CD4-positive, CD25-positive, alpha-beta regulatory T cell (primary cell): ENCODE measurements around the gene CTBP2. TPM values are rescaled to one million over a fixed set of nuclear protein-coding genes. Genes with fewer than 3 reads are reported as not detected.

Experiments used
- ATAC-seq, 2 donors: fragments of 150-1000 bp; cut with Tn5 transposase; one replicate each; pipeline ENCODE4 v1.10.0; 2021; ENCODE audit warnings: low read depth in 2 of 2, moderate number of reproducible peaks in 2 of 2, moderate library complexity in 1 of 2
- DNase-seq, 3 donors: peaks; one replicate each; pipeline versions ENCODE4 v3.0.0 to v3.0.0-alpha.2; 2012 to 2022; ENCODE audit warnings: mixed read lengths in 1 of 3
- H3K27ac ChIP-seq: one replicate; pipeline ENCODE4 v1.7.0; 2013; ENCODE audit warnings: mild to moderate bottlenecking, low read length; ENCODE audit not compliant: insufficient read depth, poor library complexity, severe bottlenecking
- H3K27me3 ChIP-seq: one replicate; pipeline ENCODE4 v1.7.0; 2013; ENCODE audit warnings: low read length; ENCODE audit not compliant: control insufficient read depth, insufficient read depth
- H3K36me3 ChIP-seq: one replicate; pipeline ENCODE4 v1.7.0; 2013; ENCODE audit warnings: mild to moderate bottlenecking, low read length, moderate library complexity; ENCODE audit not compliant: control insufficient read depth, insufficient read depth
- H3K4me1 ChIP-seq: 2 replicates; pipeline ENCODE4 v1.7.0; 2013; ENCODE audit warnings: mild to moderate bottlenecking, low read length; ENCODE audit not compliant: insufficient read depth, control insufficient read depth, poor library complexity, severe bottlenecking
- H3K4me3 ChIP-seq: one replicate; pipeline ENCODE4 v1.7.0; 2013; ENCODE audit warnings: low read depth, mild to moderate bottlenecking, low read length, moderate library complexity
- H3K9me3 ChIP-seq, 2 experiments: 1 replicate in 1 of 2; 2 replicates in 1 of 2; pipeline ENCODE4 v1.7.0; 2013; ENCODE audit warnings: low read length in 2 of 2, mild to moderate bottlenecking in 1 of 2, moderate library complexity in 1 of 2; ENCODE audit not compliant: control insufficient read depth in 2 of 2
- H3K27ac Mint-ChIP-seq, 3 donors: one replicate each; pipeline ENCODE4 v1.8.0; 2020 to 2022; ENCODE audit warnings: mild to moderate bottlenecking in 3 of 3, mixed read lengths in 3 of 3, moderate library complexity in 2 of 3
- H3K27me3 Mint-ChIP-seq: one replicate; pipeline ENCODE4 v1.8.0; 2022; ENCODE audit warnings: mild to moderate bottlenecking, mixed read lengths
- H3K36me3 Mint-ChIP-seq: one replicate; pipeline ENCODE4 v1.8.0; 2020; ENCODE audit warnings: mixed read lengths
- H3K4me1 Mint-ChIP-seq, 4 donors: one replicate each; pipeline ENCODE4 v1.8.0; 2020 to 2022; ENCODE audit warnings: mixed read lengths in 4 of 4, mild to moderate bottlenecking in 1 of 4
- H3K4me3 Mint-ChIP-seq, 4 donors: one replicate each; pipeline ENCODE4 v1.8.0; 2020 to 2022; ENCODE audit warnings: mild to moderate bottlenecking in 4 of 4, mixed read lengths in 4 of 4, moderate library complexity in 3 of 4
- H3K9me3 Mint-ChIP-seq, 7 donors: one replicate each; pipeline ENCODE4 v1.8.0; 2020 to 2022; ENCODE audit warnings: mixed read lengths in 7 of 7, mild to moderate bottlenecking in 3 of 7, moderate library complexity in 2 of 7
- polyA plus RNA-seq, 4 donors: library from polyadenylated mRNA; unstranded; fragments of 300-500 nt; fragmentation: Illumina TruSeq; gene quantifications; one replicate each; pipeline ENCODE4 v1.2.3, GENCODE V29; 2021
- total RNA-seq: library from RNA; stranded (reverse); gene quantifications from one replicate; pipeline ENCODE4 v1.2.3, GENCODE V29; 2022

The CTBP2 gene
- total and polyA plus RNA-seq, 5 donors from 2014 or later, result 0.10 to 0.49 (median 0.13) TPM; not detected in 2

GRCh38 chr10:125016611-125017202 is 143.7 kb downstream of the CTBP2 start:
- H3K27me3 ChIP-seq, result no peaks in the 10 kb centered on the region
- no peak for DNase-seq
- Mint-ChIP-seq H3K9me3 (peaks cover 0 to 6% (median 0%) of the 10 kb centered on the region in 7 donors), H3K27ac (no peak overlapping the region), H3K27me3 (peaks cover 5% of the 10 kb centered on the region), H3K36me3 (no peaks in the 10 kb centered on the region), H3K4me1 (no peaks in the 10 kb centered on the region), H3K4me3 (no peak overlapping the region)
- ATAC-seq, result no peak
- H3K9me3 ChIP-seq, result no peaks in the 10 kb centered on the region
- H3K27ac ChIP-seq, result no peak overlapping the region
- H3K4me3 ChIP-seq, result no peak overlapping the region
- peaks cover 2% of the 10 kb centered on the region for H3K4me1 ChIP-seq
- H3K36me3 ChIP-seq, result no peaks in the 10 kb centered on the region

GRCh38 chr10:125016123-125016522 is 144.2 kb downstream of the CTBP2 start:
- Mint-ChIP-seq H3K36me3 (no peaks in the 10 kb centered on the region), H3K27ac (no peak overlapping the region), H3K9me3 (peaks cover 0 to 5% (median 0%) of the 10 kb centered on the region in 7 donors), H3K27me3 (peaks cover 5% of the 10 kb centered on the region), H3K4me1 (no peaks in the 10 kb centered on the region), H3K4me3 (no peak overlapping the region)
- ATAC-seq (no peak), DNase-seq (no peak)
- Histone ChIP-seq H3K4me3 (no peak overlapping the region), H3K36me3 (no peaks in the 10 kb centered on the region), H3K27ac (no peak overlapping the region), H3K4me1 (peaks cover 2% of the 10 kb centered on the region), H3K9me3 (no peaks in the 10 kb centered on the region), H3K27me3 (no peaks in the 10 kb centered on the region)

GRCh38 chr10:125015356-125015944 is 144.9 kb downstream of the CTBP2 start:
- Mint-ChIP-seq H3K36me3 (no peaks in the 10 kb centered on the region), H3K4me1 (no peaks in the 10 kb centered on the region), H3K4me3 (no peak overlapping the region), H3K9me3 (peaks cover 0 to 4% (median 0%) of the 10 kb centered on the region in 7 donors), H3K27ac (no peak overlapping the region), H3K27me3 (peaks cover 5% of the 10 kb centered on the region)
- no peak for ATAC-seq
- Histone ChIP-seq H3K9me3 (no peaks in the 10 kb centered on the region), H3K36me3 (no peaks in the 10 kb centered on the region), H3K4me3 (no peak overlapping the region), H3K27me3 (no peaks in the 10 kb centered on the region), H3K27ac (no peak overlapping the region), H3K4me1 (peaks cover 2% of the 10 kb centered on the region)
- DNase-seq, result peak in 1 of 3 donors; percentile 16

- no peak overlapping the region for H3K27ac ChIP-seq
- ATAC-seq (no peak), DNase-seq (no peak)
- H3K36me3 Mint-ChIP-seq, result no peaks in the 10 kb centered on the region
- H3K4me3 ChIP-seq, result no peak overlapping the region
- peaks cover 0 to 4% (median 0%) of the 10 kb centered on the region in 7 donors for H3K9me3 Mint-ChIP-seq
- H3K4me1 Mint-ChIP-seq, result no peaks in the 10 kb centered on the region
- no peak overlapping the region for H3K4me3 Mint-ChIP-seq
- H3K27me3 Mint-ChIP-seq, result peaks cover 5% of the 10 kb centered on the region
- no peaks in the 10 kb centered on the region for H3K9me3 ChIP-seq
- no peak overlapping the region for H3K27ac Mint-ChIP-seq
- H3K4me1 ChIP-seq, result peaks cover 2% of the 10 kb centered on the region
- no peaks in the 10 kb centered on the region for H3K36me3 ChIP-seq
- H3K27me3 ChIP-seq, result no peaks in the 10 kb centered on the region
These were observed 145.5 kb downstream of the CTBP2 start for GRCh38 chr10:125014836-125015355.

- Histone ChIP-seq H3K36me3 (no peaks in the 10 kb centered on the region), H3K27ac (no peak overlapping the region), H3K4me3 (no peak overlapping the region), H3K9me3 (no peaks in the 10 kb centered on the region), H3K27me3 (no peaks in the 10 kb centered on the region), H3K4me1 (peaks cover 2% of the 10 kb centered on the region)
- Mint-ChIP-seq H3K27me3 (peaks cover 5% of the 10 kb centered on the region), H3K9me3 (peaks cover 0 to 1% (median 0%) of the 10 kb centered on the region in 7 donors), H3K4me3 (no peak overlapping the region), H3K36me3 (no peaks in the 10 kb centered on the region), H3K27ac (no peak overlapping the region), H3K4me1 (no peaks in the 10 kb centered on the region)
- no peak for ATAC-seq
- no peak for DNase-seq
These were observed 146.1 kb downstream of the CTBP2 start for GRCh38 chr10:125014086-125014830.

GRCh38 chr10:125013529-125013872 is 146.9 kb downstream of the CTBP2 start:
- Histone ChIP-seq H3K27me3 (no peaks in the 10 kb centered on the region), H3K27ac (no peak overlapping the region), H3K9me3 (no peaks in the 10 kb centered on the region), H3K36me3 (no peaks in the 10 kb centered on the region), H3K4me3 (no peak overlapping the region), H3K4me1 (peaks cover 2% of the 10 kb centered on the region)
- peaks cover 0 to 1% (median 0%) of the 10 kb centered on the region in 7 donors for H3K9me3 Mint-ChIP-seq
- no peaks in the 10 kb centered on the region for H3K36me3 Mint-ChIP-seq
- DNase-seq (no peak), ATAC-seq (no peak)
- H3K4me1 Mint-ChIP-seq, result no peaks in the 10 kb centered on the region
- H3K27me3 Mint-ChIP-seq, result peaks cover 5% of the 10 kb centered on the region
- no peak overlapping the region for H3K4me3 Mint-ChIP-seq
- H3K27ac Mint-ChIP-seq, result no peak overlapping the region

- Histone ChIP-seq H3K4me3 (no peak overlapping the region), H3K9me3 (no peaks in the 10 kb centered on the region), H3K36me3 (no peaks in the 10 kb centered on the region), H3K27me3 (no peaks in the 10 kb centered on the region), H3K27ac (no peak overlapping the region), H3K4me1 (peaks cover 2% of the 10 kb centered on the region)
- no peak for ATAC-seq
- H3K27ac Mint-ChIP-seq, result no peak overlapping the region
- peaks cover 5% of the 10 kb centered on the region for H3K27me3 Mint-ChIP-seq
- H3K4me3 Mint-ChIP-seq, result no peak overlapping the region
- H3K4me1 Mint-ChIP-seq, result no peaks in the 10 kb centered on the region
- DNase-seq, result no peak
- no peaks in the 10 kb centered on the region for H3K36me3 Mint-ChIP-seq
- peaks cover 0 to 1% (median 0%) of the 10 kb centered on the region in 7 donors for H3K9me3 Mint-ChIP-seq
These were observed 147.4 kb downstream of the CTBP2 start for GRCh38 chr10:125012851-125013528.
